Stimulated activated CD8-positive, alpha-beta memory T cell treated with anti-CD3 and anti-CD28 coated beads, Interleukin-12 subunit alpha, Interleukin-12 subunit beta, amount 100 ng/mL, for 24 hours (primary cell): ENCODE measurements around the gene FAM136A.
"Not testable (repeated sequence)": the region's sequence is repeated elsewhere in the genome, so short reads cannot be mapped to it uniquely, and the experiment has no call there.

Experiments
- DNase-seq: peaks from one replicate; pipeline ENCODE4 v3.0.0-alpha.2; 2020; ENCODE audit errors: extremely low read depth

FAM136A gene

GRCh38 chr2:70301344-70302194 is at the start of gene FAM136A:
TSS of gene FAM136A (minus strand) at chr2:70302067. CDS start at chr2:70302011, 56 bp downstream.
- DNase-seq = peak; percentile 72

- DNase-seq = no peak
Measured at GRCh38 chr2:70349921-70350685, 48.2 kb upstream of the FAM136A start.

GRCh38 chr2:70347831-70348230 is 46.0 kb upstream of the FAM136A start:
- no peak for DNase-seq

- DNase-seq = no peak
Measured at GRCh38 chr2:70344195-70344594, 42.3 kb upstream of the FAM136A start.

- DNase-seq = no peak
Measured at GRCh38 chr2:70341477-70341765, 39.6 kb upstream of the FAM136A start.

GRCh38 chr2:70340761-70341476 is 39.1 kb upstream of the FAM136A start:
- DNase-seq = peak; percentile 3

GRCh38 chr2:70340075-70340474 is 38.2 kb upstream of the FAM136A start:
- no peak for DNase-seq

- DNase-seq = no peak
Measured at GRCh38 chr2:70336552-70336951, 34.7 kb upstream of the FAM136A start.

GRCh38 chr2:70331012-70331411 is 29.1 kb upstream of the FAM136A start:
- DNase-seq = no peak

GRCh38 chr2:70330476-70330875 is 28.6 kb upstream of the FAM136A start:
- DNase-seq = no peak

GRCh38 chr2:70328921-70329561 is 27.2 kb upstream of the FAM136A start:
- DNase-seq = no peak

GRCh38 chr2:70325875-70326274 is 24.0 kb upstream of the FAM136A start:
- DNase-seq = no peak

- no peak for DNase-seq
Measured at GRCh38 chr2:70322518-70322917, 20.7 kb upstream of the FAM136A start.

GRCh38 chr2:70321370-70321769 is 19.5 kb upstream of the FAM136A start:
- no peak for DNase-seq

- DNase-seq = no peak
Measured at GRCh38 chr2:70314640-70315039, 12.8 kb upstream of the FAM136A start.

GRCh38 chr2:70312560-70312959 is 10.7 kb upstream of the FAM136A start:
- DNase-seq = no peak

- DNase-seq = no peak
Measured at GRCh38 chr2:70310899-70311298, 9.0 kb upstream of the FAM136A start.

GRCh38 chr2:70305531-70305930 is 3.7 kb upstream of the FAM136A start:
- DNase-seq = no peak

GRCh38 chr2:70304498-70304897 is 2.6 kb upstream of the FAM136A start:
- no peak for DNase-seq

- no peak for DNase-seq
Measured at GRCh38 chr2:70303186-70303585, 1.3 kb upstream of the FAM136A start.

GRCh38 chr2:70302195-70302546 is 304 bp upstream of the FAM136A start:
- not testable (repeated sequence) for DNase-seq

GRCh38 chr2:70300771-70301343 is 1.0 kb downstream of the FAM136A start:
- DNase-seq = no peak
